ENCODE results near the gene PDE10A. TPM values are rescaled to one million over a fixed set of nuclear protein-coding genes. Genes with fewer than 3 reads are reported as not detected.

PDE10A gene
- total and polyA plus RNA-seq, 2 of the 8 experiments (the other 6 are each of a cell fraction or from before 2014, with no cell fraction given), result 1.1 to 2.4 TPM

- TF ChIP-seq, protein P1, sequence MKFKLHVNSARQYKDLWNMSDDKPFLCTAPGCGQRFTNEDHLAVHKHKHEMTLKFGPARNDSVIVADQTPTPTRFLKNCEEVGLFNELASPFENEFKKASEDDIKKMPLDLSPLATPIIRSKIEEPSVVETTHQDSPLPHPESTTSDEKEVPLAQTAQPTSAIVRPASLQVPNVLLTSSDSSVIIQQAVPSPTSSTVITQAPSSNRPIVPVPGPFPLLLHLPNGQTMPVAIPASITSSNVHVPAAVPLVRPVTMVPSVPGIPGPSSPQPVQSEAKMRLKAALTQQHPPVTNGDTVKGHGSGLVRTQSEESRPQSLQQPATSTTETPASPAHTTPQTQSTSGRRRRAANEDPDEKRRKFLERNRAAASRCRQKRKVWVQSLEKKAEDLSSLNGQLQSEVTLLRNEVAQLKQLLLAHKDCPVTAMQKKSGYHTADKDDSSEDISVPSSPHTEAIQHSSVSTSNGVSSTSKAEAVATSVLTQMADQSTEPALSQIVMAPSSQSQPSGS (IDR thresholded peaks at IDR 0.05; ENCODE audit: low read length), result no peak
Measured at GRCh38 chr6:165597821-165598220, 65.2 kb downstream of the PDE10A start (continued).
